ENCODE results near the gene CCT2.

Gene CCT2

DNA sequence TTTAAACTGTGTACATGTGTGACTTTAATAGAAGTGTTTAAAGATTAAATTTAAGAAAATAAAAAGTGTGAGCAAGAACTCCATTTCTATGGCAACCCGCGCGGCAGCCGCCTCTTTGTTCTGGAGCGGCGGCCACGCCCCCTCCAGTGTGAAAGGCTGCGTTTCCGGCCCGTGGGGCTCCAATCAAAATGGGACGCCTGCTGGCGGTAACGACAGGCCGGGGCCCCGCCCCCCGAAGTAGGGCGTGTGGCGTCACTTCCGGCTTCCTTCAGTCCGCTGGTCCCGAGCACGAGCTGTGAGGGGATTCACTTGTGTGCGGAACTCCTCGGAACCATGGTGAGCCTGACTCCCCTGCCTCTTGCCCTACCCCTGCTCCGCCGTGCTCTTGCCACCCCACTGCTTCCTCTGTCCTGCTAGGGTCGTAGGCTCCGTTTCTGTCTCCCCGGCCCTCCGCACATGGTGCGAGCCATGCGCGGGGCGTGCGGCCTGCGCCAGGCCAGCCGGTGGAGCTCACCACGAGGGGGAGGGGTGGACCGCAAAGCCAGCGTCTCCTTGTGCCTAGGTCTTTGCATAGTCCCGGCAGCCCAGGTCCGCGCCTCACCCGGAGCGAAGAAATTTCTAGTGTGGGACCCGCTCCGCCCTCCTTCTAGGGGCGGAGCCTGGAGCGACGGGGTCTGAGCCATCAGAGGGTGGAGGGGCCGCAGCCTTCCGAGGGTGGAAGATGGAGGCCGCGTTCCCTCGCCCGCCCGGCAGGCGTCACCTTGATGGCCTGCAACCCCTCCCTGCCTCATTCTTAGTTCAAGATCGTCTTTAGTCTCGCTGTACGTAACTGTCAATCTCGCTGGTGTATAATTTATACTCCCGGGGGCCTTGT, at the start of gene CCT2:
CCT2 (plus strand) TSS at position 271 of the 874 bp plus-strand sequence; CDS start at position 334, 63 bp downstream.
- peak; percentile 96 for DNase-seq
- peak within 1 kb of the TSS; percentile 91 for H3K27ac ChIP-seq
- peak within 1 kb of the TSS; percentile 94 for H3K4me3 ChIP-seq (ENCODE audit: low read depth, low read length)
- H3K36me3 ChIP-seq, result peaks cover 49% of the 10 kb centered on the region
- no peaks in the 10 kb centered on the region for H3K27me3 ChIP-seq (ENCODE audit: insufficient read depth, low read depth, severe bottlenecking)
- no peaks in the 10 kb centered on the region for H3K9me3 ChIP-seq (ENCODE audit: severe bottlenecking)
- TF ChIP-seq, protein P1, sequence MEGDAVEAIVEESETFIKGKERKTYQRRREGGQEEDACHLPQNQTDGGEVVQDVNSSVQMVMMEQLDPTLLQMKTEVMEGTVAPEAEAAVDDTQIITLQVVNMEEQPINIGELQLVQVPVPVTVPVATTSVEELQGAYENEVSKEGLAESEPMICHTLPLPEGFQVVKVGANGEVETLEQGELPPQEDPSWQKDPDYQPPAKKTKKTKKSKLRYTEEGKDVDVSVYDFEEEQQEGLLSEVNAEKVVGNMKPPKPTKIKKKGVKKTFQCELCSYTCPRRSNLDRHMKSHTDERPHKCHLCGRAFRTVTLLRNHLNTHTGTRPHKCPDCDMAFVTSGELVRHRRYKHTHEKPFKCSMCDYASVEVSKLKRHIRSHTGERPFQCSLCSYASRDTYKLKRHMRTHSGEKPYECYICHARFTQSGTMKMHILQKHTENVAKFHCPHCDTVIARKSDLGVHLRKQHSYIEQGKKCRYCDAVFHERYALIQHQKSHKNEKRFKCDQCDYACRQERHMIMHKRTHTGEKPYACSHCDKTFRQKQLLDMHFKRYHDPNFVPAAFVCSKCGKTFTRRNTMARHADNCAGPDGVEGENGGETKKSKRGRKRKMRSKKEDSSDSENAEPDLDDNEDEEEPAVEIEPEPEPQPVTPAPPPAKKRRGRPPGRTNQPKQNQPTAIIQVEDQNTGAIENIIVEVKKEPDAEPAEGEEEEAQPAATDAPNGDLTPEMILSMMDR (IDR thresholded peaks at IDR 0.05; ENCODE audit: low read depth, low read length), result peak; percentile 59

DNA sequence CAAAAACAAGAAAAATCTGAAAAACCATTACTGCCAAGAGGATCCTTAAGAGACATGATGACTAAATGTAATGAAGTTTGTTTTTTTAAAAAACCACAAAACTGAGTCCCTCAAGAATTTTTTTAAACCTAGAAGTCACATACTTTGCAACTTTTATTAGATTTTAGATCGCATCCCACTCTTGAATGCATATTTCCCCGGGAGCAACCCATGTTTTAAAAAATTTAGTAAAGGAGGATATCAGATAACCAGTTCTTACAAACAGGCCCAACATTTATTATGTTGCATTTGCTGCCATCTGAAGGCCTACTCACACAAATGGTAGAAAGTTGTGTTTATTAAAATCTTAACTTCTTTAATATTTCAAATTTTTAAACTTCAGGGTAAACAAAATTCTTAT, 44.3 kb upstream of the CCT2 start:
- TF ChIP-seq, protein P1 (IDR thresholded peaks at IDR 0.05; ENCODE audit: low read depth, low read length), result no peak
- no peak overlapping the region for H3K27ac ChIP-seq
- no peak overlapping the region for H3K4me3 ChIP-seq (ENCODE audit: low read depth, low read length)
- DNase-seq, result no peak
- H3K27me3 ChIP-seq (ENCODE audit: insufficient read depth, low read depth, severe bottlenecking), result no peaks in the 10 kb centered on the region
- no peaks in the 10 kb centered on the region for H3K9me3 ChIP-seq (ENCODE audit: severe bottlenecking)
- peaks cover 10% of the 10 kb centered on the region for H3K36me3 ChIP-seq

DNA sequence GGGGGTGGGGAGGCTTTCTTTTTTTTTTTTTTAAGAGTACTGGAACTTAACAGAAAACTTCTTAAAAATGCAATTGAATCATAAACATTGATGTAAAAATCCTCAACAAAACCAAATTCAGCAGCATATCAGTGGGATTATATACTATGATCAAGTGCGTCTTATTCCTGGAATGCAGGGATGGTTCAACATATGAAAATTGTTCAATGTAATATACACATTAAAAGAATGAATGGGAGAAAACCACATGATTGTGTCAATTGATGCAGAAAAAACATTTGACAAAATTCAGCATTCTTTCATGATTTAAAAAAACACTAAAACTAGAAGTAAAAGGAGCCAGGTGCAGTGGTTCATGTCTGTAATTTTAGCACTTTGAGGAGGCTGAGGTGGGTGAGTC, 41.2 kb upstream of the CCT2 start:
- no peak overlapping the region for H3K27ac ChIP-seq
- no peaks in the 10 kb centered on the region for H3K27me3 ChIP-seq (ENCODE audit: insufficient read depth, low read depth, severe bottlenecking)
- H3K36me3 ChIP-seq, result peaks cover 7% of the 10 kb centered on the region
- no peak for DNase-seq
- no peak overlapping the region for H3K4me3 ChIP-seq (ENCODE audit: low read depth, low read length)
- TF ChIP-seq, protein P1 (IDR thresholded peaks at IDR 0.05; ENCODE audit: low read depth, low read length), result no peak
- H3K9me3 ChIP-seq (ENCODE audit: severe bottlenecking), result no peaks in the 10 kb centered on the region

DNA sequence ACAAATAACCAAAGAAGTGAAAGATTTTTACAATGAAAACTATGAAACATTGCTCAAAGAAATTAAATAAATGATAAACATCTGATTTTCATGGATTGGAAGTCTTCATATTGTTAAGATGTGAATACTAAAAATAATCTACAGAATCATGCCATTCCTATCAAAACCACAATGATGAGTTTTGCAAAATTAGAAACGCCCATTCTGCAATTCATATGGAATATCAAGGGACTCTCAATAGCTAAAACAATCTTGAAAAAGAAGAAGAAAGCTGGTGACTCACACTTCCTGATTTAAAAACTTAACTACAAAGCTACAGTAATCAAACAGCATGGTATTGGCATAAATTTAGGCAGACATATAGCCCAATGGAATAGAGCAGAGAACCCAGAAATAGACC, 40.2 kb upstream of the CCT2 start:
- Histone ChIP-seq H3K9me3 (ENCODE audit: severe bottlenecking) (no peaks in the 10 kb centered on the region), H3K27me3 (ENCODE audit: insufficient read depth, low read depth, severe bottlenecking) (no peaks in the 10 kb centered on the region), H3K4me3 (ENCODE audit: low read depth, low read length) (no peak overlapping the region), H3K36me3 (peaks cover 4% of the 10 kb centered on the region; the same call in 1 of the 2 replicates), H3K27ac (no peak overlapping the region)
- TF ChIP-seq, protein P1 (IDR thresholded peaks at IDR 0.05; ENCODE audit: low read depth, low read length), result no peak
- DNase-seq, result no peak

DNA sequence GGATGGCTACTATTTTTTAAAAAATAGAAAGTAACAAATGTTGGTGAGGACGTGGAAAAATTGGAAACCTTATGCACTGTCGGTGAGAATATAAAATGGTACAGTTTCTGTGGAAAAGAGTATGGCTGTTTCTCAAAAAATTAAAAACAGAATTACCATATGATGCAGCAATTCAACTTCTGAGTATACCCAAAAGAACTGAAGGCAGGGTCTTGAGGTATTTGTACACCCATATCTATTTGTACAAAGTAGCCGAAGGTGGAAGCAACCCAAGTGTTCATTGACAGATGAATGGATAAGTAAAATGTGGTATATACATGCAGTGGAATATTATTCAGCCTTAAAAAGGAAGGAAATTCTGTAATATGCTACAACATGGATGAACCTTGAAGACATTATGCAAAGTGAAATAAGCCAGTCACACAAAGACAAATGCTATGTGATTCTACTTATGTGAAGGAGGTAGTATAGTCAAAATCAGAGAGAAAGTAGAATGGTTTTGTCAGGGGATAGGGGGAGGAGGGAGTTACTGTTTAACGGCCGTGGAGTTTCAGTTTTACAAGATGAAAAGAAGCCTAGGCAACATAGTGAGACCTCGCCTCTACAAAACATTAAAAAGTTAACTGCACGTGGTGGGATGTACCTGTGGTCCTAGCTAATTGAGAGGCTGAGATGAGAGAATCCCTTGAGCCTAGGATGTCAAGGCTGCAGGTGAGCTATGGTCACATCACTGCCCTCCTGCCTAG, 38.4 kb upstream of the CCT2 start:
- no peaks in the 10 kb centered on the region for H3K27me3 ChIP-seq (ENCODE audit: insufficient read depth, low read depth, severe bottlenecking)

More for the DNA sequence above, 38.4 kb upstream of the CCT2 start:
- Histone ChIP-seq H3K9me3 (ENCODE audit: severe bottlenecking) (no peaks in the 10 kb centered on the region), H3K4me3 (ENCODE audit: low read depth, low read length) (no peak overlapping the region), H3K27ac (no peak overlapping the region), H3K36me3 (peaks cover 4% of the 10 kb centered on the region; the same call in 1 of the 2 replicates)
- DNase-seq, result no peak
- TF ChIP-seq, protein P1 (IDR thresholded peaks at IDR 0.05; ENCODE audit: low read depth, low read length), result no peak

Data from WERI-Rb-1 (cell line).